Astrocyte (in vitro differentiated cells and primary cell): ENCODE measurements around the gene CDK9. TPM values are rescaled to one million over a fixed set of nuclear protein-coding genes. Genes with fewer than 3 reads are reported as not detected.

ENCODE experiments used
- DNase-seq: peaks from one replicate; pipeline ENCODE4 v3.0.0-alpha.2; 2010; ENCODE audit warnings: low read depth
- FAIRE-seq: peaks from 2 replicates; lab custom pipeline; 2011; peaks lifted over from hg19 to GRCh38; lab: Jason Lieb, UNC
- H2AFZ ChIP-seq: 2 replicates; pipeline ENCODE4 v1.6.0; 2012; ENCODE audit warnings: low read depth, low read length, inconsistent platforms
- H3K27ac ChIP-seq: 2 replicates; pipeline ENCODE4 v1.5.1; 2011; ENCODE audit warnings: low read depth, low read length, inconsistent platforms
- H3K27me3 ChIP-seq: 2 replicates; pipeline ENCODE4 v1.6.0; 2011; ENCODE audit warnings: low read length, inconsistent platforms; ENCODE audit not compliant: insufficient read depth
- H3K36me3 ChIP-seq: 2 replicates; pipeline ENCODE4 v1.5.1; 2011; ENCODE audit warnings: low read length, inconsistent platforms; ENCODE audit not compliant: insufficient read depth
- H3K4me1 ChIP-seq: 2 replicates; pipeline ENCODE4 v1.5.1; 2011; ENCODE audit warnings: low read length, inconsistent platforms; ENCODE audit not compliant: insufficient read depth
- H3K4me2 ChIP-seq: 2 replicates; pipeline ENCODE4 v1.6.0; 2012; ENCODE audit warnings: low read length, inconsistent platforms
- H3K4me3 ChIP-seq: 2 replicates; pipeline ENCODE4 v1.5.1; 2011; ENCODE audit warnings: low read depth, mild to moderate bottlenecking, low read length, inconsistent platforms; ENCODE audit not compliant: insufficient read depth
- H3K79me2 ChIP-seq: 2 replicates; pipeline ENCODE4 v1.6.0; 2012; ENCODE audit warnings: mild to moderate bottlenecking, low read length, inconsistent platforms; ENCODE audit not compliant: insufficient read depth
- H3K9ac ChIP-seq: 2 replicates; pipeline ENCODE4 v1.6.0; 2012; ENCODE audit warnings: mild to moderate bottlenecking, low read length, inconsistent platforms
- H3K9me3 ChIP-seq: 2 replicates; pipeline ENCODE4 v1.5.1; 2012; ENCODE audit warnings: low read depth, mild to moderate bottlenecking, low read length, inconsistent platforms; ENCODE audit not compliant: insufficient read depth
- H4K20me1 ChIP-seq: 2 replicates; pipeline ENCODE4 v1.6.0; 2012; ENCODE audit warnings: low read length, inconsistent platforms; ENCODE audit not compliant: insufficient read depth
- H3K27ac Mint-ChIP-seq: one replicate; pipeline ENCODE4 v1.8.0; 2021; ENCODE audit warnings: mild to moderate bottlenecking, mixed read lengths; ENCODE audit not compliant: unreplicated experiment
- H3K27me3 Mint-ChIP-seq: one replicate; pipeline ENCODE4 v1.8.0; 2021; ENCODE audit warnings: low read depth, mixed read lengths; ENCODE audit not compliant: unreplicated experiment
- H3K36me3 Mint-ChIP-seq: one replicate; pipeline ENCODE4 v1.8.0; 2021; ENCODE audit warnings: low read depth, mixed read lengths; ENCODE audit not compliant: unreplicated experiment
- H3K4me1 Mint-ChIP-seq: one replicate; pipeline ENCODE4 v1.8.0; 2021; ENCODE audit warnings: low read depth, mixed read lengths; ENCODE audit not compliant: unreplicated experiment
- H3K4me3 Mint-ChIP-seq: one replicate; pipeline ENCODE4 v1.8.0; 2021; ENCODE audit warnings: mild to moderate bottlenecking, moderate library complexity, mixed read lengths; ENCODE audit not compliant: unreplicated experiment
- H3K9me3 Mint-ChIP-seq: one replicate; pipeline ENCODE4 v1.8.0; 2021; ENCODE audit warnings: mild to moderate bottlenecking, mixed read lengths; ENCODE audit not compliant: unreplicated experiment
- CTCF ChIP-seq: IDR thresholded peaks from 2 replicates; pipeline ENCODE4 v1.5.1; 2011; ENCODE audit warnings: low read depth, mild to moderate bottlenecking, inconsistent platforms, low read length, moderate library complexity; ENCODE audit not compliant: insufficient read depth
- EZH2 ChIP-seq: IDR thresholded peaks from 2 replicates; pipeline ENCODE4 v1.6.1; 2012; ENCODE audit warnings: mild to moderate bottlenecking, low read length, inconsistent platforms; ENCODE audit not compliant: insufficient read depth
- total RNA-seq: library from RNA; stranded (reverse); gene quantifications from 2 replicates; pipeline ENCODE4 v1.2.1, GENCODE V29; 2021

Gene CDK9
- total RNA-seq, 1 donor from 2014 or later = 71.7 TPM

GRCh38 chr9:127742435-127743088, 43.3 kb upstream of the CDK9 start:
- Mint-ChIP-seq H3K4me3 (peak overlapping the region; percentile 79), H3K27ac (peak overlapping the region; percentile 44), H3K4me1 (peaks cover 3% of the 10 kb centered on the region), H3K36me3 (no peaks in the 10 kb centered on the region), H3K27me3 (peaks cover 8% of the 10 kb centered on the region), H3K9me3 (no peaks in the 10 kb centered on the region)
- Histone ChIP-seq H3K27ac (no peak overlapping the region), H3K27me3 (no peaks in the 10 kb centered on the region), H2AFZ (peak overlapping the region; percentile 58), H4K20me1 (no peaks in the 10 kb centered on the region), H3K79me2 (no peaks in the 10 kb centered on the region), H3K4me3 (peak overlapping the region; percentile 36), H3K9me3 (no peaks in the 10 kb centered on the region), H3K4me1 (peaks cover 10% of the 10 kb centered on the region), H3K9ac (no peak overlapping the region), H3K4me2 (peak overlapping the region; percentile 80), H3K36me3 (no peaks in the 10 kb centered on the region)
- no peak for TF ChIP-seq CTCF
- TF ChIP-seq EZH2 = no peak
- FAIRE-seq = no peak
- peak; percentile 71 for DNase-seq

- no peak overlapping the region for H3K4me3 ChIP-seq
- Mint-ChIP-seq H3K9me3 (no peaks in the 10 kb centered on the region), H3K27ac (no peak overlapping the region), H3K36me3 (peaks cover 2% of the 10 kb centered on the region), H3K4me1 (peaks cover 3% of the 10 kb centered on the region), H3K27me3 (peaks cover 6% of the 10 kb centered on the region), H3K4me3 (no peak overlapping the region)
- FAIRE-seq (no peak), DNase-seq (no peak)
- H3K27me3 ChIP-seq = no peaks in the 10 kb centered on the region
- H2AFZ ChIP-seq = no peak overlapping the region
- H3K9ac ChIP-seq = no peak overlapping the region
- H3K36me3 ChIP-seq = no peaks in the 10 kb centered on the region
- H4K20me1 ChIP-seq = no peaks in the 10 kb centered on the region
- TF ChIP-seq EZH2 = no peak
- TF ChIP-seq CTCF = no peak
- H3K79me2 ChIP-seq = no peaks in the 10 kb centered on the region
- no peak overlapping the region for H3K4me2 ChIP-seq
- H3K9me3 ChIP-seq = no peaks in the 10 kb centered on the region
- H3K27ac ChIP-seq = no peak overlapping the region
- H3K4me1 ChIP-seq = peaks cover 10% of the 10 kb centered on the region
These were observed 41.3 kb upstream of the CDK9 start for GRCh38 chr9:127744398-127745110.
